ENCODE results near the gene EXOC4.

EXOC4 gene

DNA sequence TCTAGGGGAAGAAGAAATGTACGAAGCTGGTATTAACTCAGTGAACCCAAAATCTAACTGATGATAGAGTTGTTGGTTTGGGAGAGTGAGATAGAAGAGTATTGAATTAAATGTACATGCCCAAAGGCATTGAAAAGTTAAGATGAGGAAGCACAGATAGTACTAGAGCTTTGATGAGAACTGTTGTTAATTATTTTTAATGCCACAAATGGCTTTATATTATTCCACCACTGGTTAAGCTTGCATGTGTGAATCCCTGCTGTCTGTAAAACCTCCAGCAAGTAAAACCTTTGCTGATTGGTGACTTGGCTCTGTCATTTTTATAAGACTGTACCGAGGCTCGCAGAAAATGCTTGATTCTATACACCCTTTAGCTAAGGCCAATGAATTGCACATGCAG lies 491.6 kb downstream of the EXOC4 start:
- Histone ChIP-seq H3K9me3 (ENCODE audit: control insufficient read depth, insufficient read depth, low read depth, low read length) (no peaks in the 10 kb centered on the region), H3K4me3 (ENCODE audit: low read depth, low read length) (no peak overlapping the region), H3K36me3 (ENCODE audit: control insufficient read depth, insufficient read depth, low read length) (no peaks in the 10 kb centered on the region), H3K27me3 (ENCODE audit: control insufficient read depth, insufficient read depth, low read length) (no peaks in the 10 kb centered on the region), H3K27ac (ENCODE audit: low read depth, low read length) (no peak overlapping the region), H3K9ac (ENCODE audit: low read length) (no peak overlapping the region), H3K4me1 (ENCODE audit: control insufficient read depth, insufficient read depth, low read length) (peaks cover 14% of the 10 kb centered on the region)

DNA sequence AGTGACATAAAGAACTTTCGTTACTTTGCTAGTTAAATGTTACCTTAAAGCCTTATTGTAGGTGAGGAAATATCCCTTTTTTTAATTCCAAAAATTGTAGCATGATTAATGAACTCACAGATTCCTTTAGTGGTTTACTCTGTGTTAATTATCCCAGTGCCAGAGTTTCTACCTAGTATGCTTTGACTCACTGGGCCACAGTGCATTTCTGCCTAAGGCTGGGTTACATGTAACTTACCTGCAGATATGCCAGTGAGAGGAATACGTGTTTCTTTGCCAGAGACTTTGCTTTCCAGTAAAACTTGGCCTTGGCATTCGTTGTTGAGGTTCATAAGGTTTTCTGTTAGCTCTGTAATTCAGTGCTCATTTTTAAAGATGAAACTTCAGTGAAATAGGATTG lies 493.4 kb downstream of the EXOC4 start:
- Histone ChIP-seq H3K4me1 (ENCODE audit: control insufficient read depth, insufficient read depth, low read length) (peaks cover 25% of the 10 kb centered on the region), H3K27ac (ENCODE audit: low read depth, low read length) (peak overlapping the region; percentile 43; the same call in 1 of the 2 replicates), H3K9ac (ENCODE audit: low read length) (peak overlapping the region; percentile 34), H3K4me3 (ENCODE audit: low read depth, low read length) (no peak overlapping the region), H3K9me3 (ENCODE audit: control insufficient read depth, insufficient read depth, low read depth, low read length) (no peaks in the 10 kb centered on the region), H3K27me3 (ENCODE audit: control insufficient read depth, insufficient read depth, low read length) (no peaks in the 10 kb centered on the region), H3K36me3 (ENCODE audit: control insufficient read depth, insufficient read depth, low read length) (no peaks in the 10 kb centered on the region)

DNA sequence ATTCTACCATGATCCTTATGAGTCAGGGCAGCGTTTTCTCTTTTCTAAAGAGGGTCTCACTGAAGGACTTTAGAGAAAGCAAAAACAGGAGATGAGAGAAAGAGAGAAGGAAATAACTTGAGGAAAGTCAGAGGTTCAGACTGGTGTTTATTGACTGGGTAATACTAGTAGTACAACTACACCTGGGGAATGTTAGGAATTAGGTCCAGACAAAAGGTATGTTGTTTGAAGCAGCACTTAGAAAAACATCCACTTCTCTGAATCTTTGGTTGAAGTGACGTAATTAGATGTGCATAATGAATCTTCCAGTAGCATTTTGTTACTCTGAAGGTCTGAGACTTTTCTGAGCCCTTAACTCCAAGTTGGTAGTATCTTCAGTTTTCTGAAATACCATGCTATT lies 494.0 kb downstream of the EXOC4 start:
- no peak overlapping the region for H3K9ac ChIP-seq (ENCODE audit: low read length)
- peak overlapping the region; percentile 43; the same call in 1 of the 2 replicates for H3K27ac ChIP-seq (ENCODE audit: low read depth, low read length)
- H3K9me3 ChIP-seq (ENCODE audit: control insufficient read depth, insufficient read depth, low read depth, low read length), result no peaks in the 10 kb centered on the region
- H3K27me3 ChIP-seq (ENCODE audit: control insufficient read depth, insufficient read depth, low read length), result no peaks in the 10 kb centered on the region
- peaks cover 25% of the 10 kb centered on the region for H3K4me1 ChIP-seq (ENCODE audit: control insufficient read depth, insufficient read depth, low read length)
- H3K4me3 ChIP-seq (ENCODE audit: low read depth, low read length), result no peak overlapping the region
- H3K36me3 ChIP-seq (ENCODE audit: control insufficient read depth, insufficient read depth, low read length), result no peaks in the 10 kb centered on the region

DNA sequence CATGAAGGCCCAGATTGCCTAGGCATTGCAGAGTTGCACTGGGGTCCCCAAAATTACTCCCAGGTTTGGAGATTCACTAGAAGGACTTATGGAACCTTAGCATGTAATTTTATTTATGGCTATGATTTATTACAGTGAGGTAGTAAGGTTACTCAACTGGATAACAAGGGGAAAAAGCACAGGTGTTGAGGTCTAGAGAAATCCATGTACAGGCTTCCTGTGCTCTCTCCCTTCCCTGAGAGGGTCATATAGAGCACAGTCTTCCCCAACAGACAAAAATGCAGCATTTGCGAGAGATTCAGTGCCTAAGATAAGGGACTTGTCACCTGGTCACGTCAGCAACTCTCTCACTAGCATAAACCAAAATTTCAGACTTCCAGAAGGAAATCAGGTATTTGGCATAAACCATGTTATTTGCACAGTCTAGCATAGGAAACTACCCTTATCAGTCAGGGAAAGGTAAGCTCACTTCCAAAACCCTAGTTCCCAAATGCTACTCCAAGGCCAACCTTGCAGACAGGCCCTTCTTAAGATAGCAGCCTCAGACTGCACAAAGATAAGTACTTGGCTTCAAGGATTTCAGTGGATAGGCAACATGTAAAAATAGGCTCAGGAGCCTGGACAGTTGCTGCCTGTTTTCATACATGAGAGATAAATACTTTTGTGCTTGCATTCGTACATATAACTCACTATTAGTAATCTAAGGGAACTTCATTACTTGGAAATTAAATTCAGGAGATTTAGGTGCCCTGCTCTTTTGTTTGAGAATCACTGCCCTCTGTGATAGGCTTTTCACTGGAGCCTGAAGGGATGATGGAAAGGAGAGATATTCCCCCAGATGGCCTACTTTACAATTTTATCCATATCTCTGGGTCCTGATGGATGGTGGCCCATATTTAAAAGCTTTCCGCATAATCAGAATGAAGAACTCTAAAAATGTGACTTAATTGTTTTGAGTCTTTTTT lies 495.8 kb downstream of the EXOC4 start:
- Histone ChIP-seq H3K27ac (ENCODE audit: low read depth, low read length) (no peak overlapping the region), H3K9me3 (ENCODE audit: control insufficient read depth, insufficient read depth, low read depth, low read length) (no peaks in the 10 kb centered on the region), H3K4me3 (ENCODE audit: low read depth, low read length) (no peak overlapping the region), H3K4me1 (ENCODE audit: control insufficient read depth, insufficient read depth, low read length) (peaks cover 22% of the 10 kb centered on the region), H3K27me3 (ENCODE audit: control insufficient read depth, insufficient read depth, low read length) (no peaks in the 10 kb centered on the region), H3K36me3 (ENCODE audit: control insufficient read depth, insufficient read depth, low read length) (no peaks in the 10 kb centered on the region), H3K9ac (ENCODE audit: low read length) (no peak overlapping the region)

DNA sequence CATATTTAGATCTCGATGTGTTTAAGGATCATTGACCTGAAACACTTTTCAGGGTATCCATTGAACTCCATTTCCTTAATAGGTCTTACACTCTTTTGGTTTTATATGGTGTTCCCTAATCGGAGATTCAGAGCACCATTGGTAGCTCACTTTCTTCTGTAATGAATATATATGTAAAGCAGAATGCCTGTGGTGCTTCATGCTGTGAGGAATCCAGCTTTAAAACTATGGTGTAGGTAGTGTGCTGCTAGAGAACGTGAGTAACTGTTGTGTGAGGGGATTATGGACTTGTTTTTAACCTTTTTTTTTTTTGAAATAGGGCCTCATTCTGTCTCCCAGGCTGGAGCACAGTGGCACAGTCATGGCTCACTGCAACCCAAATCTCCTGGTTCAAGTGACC lies 497.4 kb downstream of the EXOC4 start:
- no peak overlapping the region for H3K4me3 ChIP-seq (ENCODE audit: low read depth, low read length)
- no peaks in the 10 kb centered on the region for H3K9me3 ChIP-seq (ENCODE audit: control insufficient read depth, insufficient read depth, low read depth, low read length)
- H3K9ac ChIP-seq (ENCODE audit: low read length), result no peak overlapping the region
- H3K4me1 ChIP-seq (ENCODE audit: control insufficient read depth, insufficient read depth, low read length), result peaks cover 22% of the 10 kb centered on the region
- H3K27ac ChIP-seq (ENCODE audit: low read depth, low read length), result no peak overlapping the region
- H3K36me3 ChIP-seq (ENCODE audit: control insufficient read depth, insufficient read depth, low read length), result no peaks in the 10 kb centered on the region
- H3K27me3 ChIP-seq (ENCODE audit: control insufficient read depth, insufficient read depth, low read length), result no peaks in the 10 kb centered on the region

DNA sequence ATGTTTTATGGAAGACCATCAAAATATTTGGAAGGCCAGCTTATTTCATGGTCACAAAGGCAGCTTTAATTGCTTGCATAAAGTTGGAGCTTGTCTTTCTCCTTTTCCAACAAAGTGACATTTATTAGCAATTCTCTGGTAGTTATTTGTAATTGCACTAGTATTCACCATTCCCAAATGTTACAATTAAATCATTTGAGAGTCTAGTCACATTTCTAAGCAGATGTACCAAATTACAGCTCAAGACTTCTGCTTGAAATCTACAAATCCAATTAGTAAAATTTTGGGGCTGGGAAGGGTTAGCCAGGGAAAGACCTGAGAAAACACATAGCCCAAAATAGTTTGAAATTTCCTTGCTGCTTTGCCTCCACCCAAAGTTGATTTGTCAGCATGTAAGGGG lies 498.2 kb downstream of the EXOC4 start:
- Histone ChIP-seq H3K36me3 (ENCODE audit: control insufficient read depth, insufficient read depth, low read length) (no peaks in the 10 kb centered on the region), H3K4me1 (ENCODE audit: control insufficient read depth, insufficient read depth, low read length) (peaks cover 22% of the 10 kb centered on the region), H3K9me3 (ENCODE audit: control insufficient read depth, insufficient read depth, low read depth, low read length) (no peaks in the 10 kb centered on the region), H3K27me3 (ENCODE audit: control insufficient read depth, insufficient read depth, low read length) (no peaks in the 10 kb centered on the region), H3K27ac (ENCODE audit: low read depth, low read length) (no peak overlapping the region), H3K9ac (ENCODE audit: low read length) (no peak overlapping the region), H3K4me3 (ENCODE audit: low read depth, low read length) (no peak overlapping the region)

DNA sequence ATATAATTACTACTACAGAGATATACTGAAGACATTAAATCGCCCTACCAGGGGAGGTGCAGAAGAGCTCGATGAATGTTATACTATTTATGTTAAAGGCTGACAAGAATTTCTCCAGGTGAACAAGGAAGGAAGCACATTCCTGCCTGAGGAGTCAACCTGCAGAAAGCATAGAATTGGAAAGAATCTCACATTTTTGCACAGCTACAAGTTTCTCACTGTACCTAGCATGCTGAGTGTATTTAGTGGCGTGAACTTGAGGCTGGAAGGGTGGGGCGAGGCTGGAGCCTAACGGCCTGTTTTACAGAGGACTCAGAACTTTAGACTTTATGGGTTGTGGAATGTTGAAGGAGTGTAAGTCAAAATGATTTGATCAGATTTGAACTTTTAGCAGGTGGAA lies 500.6 kb downstream of the EXOC4 start:
- Histone ChIP-seq H3K9me3 (ENCODE audit: control insufficient read depth, insufficient read depth, low read depth, low read length) (no peaks in the 10 kb centered on the region), H3K27me3 (ENCODE audit: control insufficient read depth, insufficient read depth, low read length) (no peaks in the 10 kb centered on the region), H3K9ac (ENCODE audit: low read length) (no peak overlapping the region), H3K4me3 (ENCODE audit: low read depth, low read length) (no peak overlapping the region), H3K27ac (ENCODE audit: low read depth, low read length) (no peak overlapping the region), H3K4me1 (ENCODE audit: control insufficient read depth, insufficient read depth, low read length) (peaks cover 11% of the 10 kb centered on the region; the same call in 1 of the 2 replicates), H3K36me3 (ENCODE audit: control insufficient read depth, insufficient read depth, low read length) (no peaks in the 10 kb centered on the region)

DNA sequence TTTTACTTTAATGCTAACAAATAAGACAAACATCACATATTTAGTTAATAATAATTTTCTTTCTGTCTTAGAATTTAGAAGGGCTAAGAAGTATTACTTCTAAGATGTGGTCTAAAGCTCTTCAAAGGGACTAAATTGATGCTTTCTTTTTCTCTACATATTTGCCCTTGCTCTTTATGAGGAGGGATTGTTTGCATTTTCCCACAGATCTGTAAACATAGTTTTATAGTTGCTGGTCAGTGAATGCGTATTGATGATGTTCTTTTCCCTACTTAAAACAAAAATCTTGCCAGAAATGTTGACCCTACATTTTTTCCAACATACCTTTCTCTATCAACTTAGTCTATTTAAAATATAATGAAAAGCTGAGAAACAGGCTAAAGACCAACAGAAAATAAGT lies 501.8 kb downstream of the EXOC4 start:
- Histone ChIP-seq H3K4me3 (ENCODE audit: low read depth, low read length) (no peak overlapping the region), H3K27me3 (ENCODE audit: control insufficient read depth, insufficient read depth, low read length) (no peaks in the 10 kb centered on the region), H3K27ac (ENCODE audit: low read depth, low read length) (no peak overlapping the region), H3K4me1 (ENCODE audit: control insufficient read depth, insufficient read depth, low read length) (peaks cover 11% of the 10 kb centered on the region; the same call in 1 of the 2 replicates), H3K9ac (ENCODE audit: low read length) (no peak overlapping the region), H3K9me3 (ENCODE audit: control insufficient read depth, insufficient read depth, low read depth, low read length) (no peaks in the 10 kb centered on the region), H3K36me3 (ENCODE audit: control insufficient read depth, insufficient read depth, low read length) (no peaks in the 10 kb centered on the region)

DNA sequence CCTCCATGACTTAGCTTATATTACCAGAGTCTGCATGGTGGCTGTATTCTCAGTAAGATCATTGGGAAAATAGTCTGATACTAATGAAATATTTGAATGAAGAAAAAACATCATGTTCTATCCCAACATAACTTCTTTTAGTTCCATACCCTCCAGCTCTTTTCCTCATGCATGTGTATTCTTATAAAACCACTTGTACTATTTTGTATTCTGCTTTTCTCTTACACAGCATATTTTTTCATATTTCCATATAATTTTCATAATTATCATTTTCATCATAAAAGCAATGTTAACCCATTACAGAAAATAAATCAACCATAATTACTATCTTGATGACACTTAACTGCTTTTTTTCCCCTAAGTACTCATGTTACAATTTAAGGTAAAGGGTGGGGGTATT lies 503.0 kb downstream of the EXOC4 start:
- Histone ChIP-seq H3K36me3 (ENCODE audit: control insufficient read depth, insufficient read depth, low read length) (no peaks in the 10 kb centered on the region), H3K4me3 (ENCODE audit: low read depth, low read length) (no peak overlapping the region), H3K27ac (ENCODE audit: low read depth, low read length) (no peak overlapping the region), H3K9me3 (ENCODE audit: control insufficient read depth, insufficient read depth, low read depth, low read length) (no peaks in the 10 kb centered on the region), H3K4me1 (ENCODE audit: control insufficient read depth, insufficient read depth, low read length) (peaks cover under 1% of the 10 kb centered on the region; the same call in 1 of the 2 replicates), H3K27me3 (ENCODE audit: control insufficient read depth, insufficient read depth, low read length) (no peaks in the 10 kb centered on the region), H3K9ac (ENCODE audit: low read length) (no peak overlapping the region)

DNA sequence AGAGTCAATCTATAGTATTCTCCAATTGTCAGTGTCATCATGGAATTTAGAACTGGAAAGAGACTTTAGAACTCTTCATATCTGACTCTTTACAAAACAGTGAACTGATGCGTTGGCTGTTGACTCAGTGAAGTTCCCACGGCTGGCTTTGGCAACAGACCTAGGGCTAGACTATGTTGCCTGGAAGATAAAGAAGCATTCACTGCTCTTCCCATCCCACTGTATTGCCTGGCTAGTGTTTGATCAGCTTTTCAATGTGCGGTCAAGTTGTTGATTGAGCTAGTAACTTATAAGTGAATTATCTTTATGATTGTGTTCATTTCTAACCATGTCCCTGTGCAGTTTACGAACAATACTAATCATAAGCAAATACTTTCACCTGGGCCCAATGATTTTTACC lies 508.6 kb downstream of the EXOC4 start:
- Histone ChIP-seq H3K4me3 (ENCODE audit: low read depth, low read length) (no peak overlapping the region), H3K9me3 (ENCODE audit: control insufficient read depth, insufficient read depth, low read depth, low read length) (no peaks in the 10 kb centered on the region), H3K27me3 (ENCODE audit: control insufficient read depth, insufficient read depth, low read length) (no peaks in the 10 kb centered on the region), H3K27ac (ENCODE audit: low read depth, low read length) (no peak overlapping the region), H3K9ac (ENCODE audit: low read length) (no peak overlapping the region), H3K36me3 (ENCODE audit: control insufficient read depth, insufficient read depth, low read length) (no peaks in the 10 kb centered on the region), H3K4me1 (ENCODE audit: control insufficient read depth, insufficient read depth, low read length) (no peaks in the 10 kb centered on the region; the same call in 1 of the 2 replicates)

DNA sequence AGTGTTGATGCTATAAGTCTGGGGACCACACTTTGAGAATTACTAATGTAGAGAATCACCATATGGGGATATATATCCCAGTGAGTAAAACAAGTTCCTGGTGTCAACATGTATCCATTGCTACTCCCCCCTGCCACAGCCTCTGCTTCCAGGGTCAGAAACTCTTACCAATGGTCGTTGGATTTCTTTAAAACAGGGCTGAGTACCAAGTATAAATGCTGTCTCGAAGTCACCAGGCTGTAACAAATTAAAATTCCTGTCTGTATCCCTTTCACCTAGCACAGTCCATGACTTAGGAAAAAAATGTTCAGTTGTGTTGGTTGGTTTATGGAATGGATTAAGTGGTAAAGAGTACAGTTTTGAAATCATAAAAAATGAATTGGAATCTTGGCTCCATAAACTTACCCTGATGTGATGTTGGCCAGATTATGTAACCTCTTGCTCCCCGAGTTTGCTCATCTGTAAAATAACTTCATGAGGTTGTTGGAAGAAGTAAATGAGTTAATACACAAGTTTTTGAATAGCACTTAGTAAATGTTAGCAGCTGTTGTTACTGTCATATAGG lies 510.3 kb downstream of the EXOC4 start:
- H3K27ac ChIP-seq (ENCODE audit: low read depth, low read length), result no peak overlapping the region

More for the DNA sequence above, 510.3 kb downstream of the EXOC4 start:
- Histone ChIP-seq H3K4me1 (ENCODE audit: control insufficient read depth, insufficient read depth, low read length) (peaks cover 7% of the 10 kb centered on the region; the same call in 1 of the 2 replicates), H3K9me3 (ENCODE audit: control insufficient read depth, insufficient read depth, low read depth, low read length) (no peaks in the 10 kb centered on the region), H3K4me3 (ENCODE audit: low read depth, low read length) (no peak overlapping the region), H3K36me3 (ENCODE audit: control insufficient read depth, insufficient read depth, low read length) (no peaks in the 10 kb centered on the region), H3K9ac (ENCODE audit: low read length) (no peak overlapping the region), H3K27me3 (ENCODE audit: control insufficient read depth, insufficient read depth, low read length) (no peaks in the 10 kb centered on the region)

Measured in HUES6 (cell line).